Skeletal muscle tissue (tissue), 4 donors: ENCODE results near the gene PUM1. TPM values are rescaled to one million over a fixed set of nuclear protein-coding genes. Genes with fewer than 3 reads are reported as not detected.
A peak's percentile ranks its signal among the peaks of the same experiment; 100 is the strongest.

Experiments
- H3K27ac ChIP-seq: one replicate; pipeline ENCODE4 v1.7.0; 2013; ENCODE audit warnings: mild to moderate bottlenecking, low read depth, low read length, inconsistent platforms
- H3K27me3 ChIP-seq, 3 donors: one replicate each; pipeline ENCODE4 v1.7.0; 2013; ENCODE audit warnings: low read length in 3 of 3; ENCODE audit not compliant: control insufficient read depth in 3 of 3, insufficient read depth in 3 of 3
- H3K36me3 ChIP-seq, 3 donors: one replicate each; pipeline ENCODE4 v1.7.0; 2013; ENCODE audit warnings: low read length in 3 of 3; ENCODE audit not compliant: control insufficient read depth in 3 of 3, insufficient read depth in 3 of 3
- H3K4me1 ChIP-seq, 3 donors: one replicate each; pipeline ENCODE4 v1.7.0; 2013; ENCODE audit warnings: low read length in 3 of 3, mild to moderate bottlenecking in 3 of 3; ENCODE audit not compliant: control insufficient read depth in 3 of 3, insufficient read depth in 3 of 3
- H3K4me3 ChIP-seq, 3 donors: one replicate each; pipeline ENCODE4 v1.7.0; 2013; ENCODE audit warnings: low read length in 3 of 3
- H3K9ac ChIP-seq, 3 donors: one replicate each; pipeline ENCODE4 v1.7.0; 2013; ENCODE audit warnings: low read length in 3 of 3, mild to moderate bottlenecking in 3 of 3, moderate library complexity in 2 of 3, low read depth in 1 of 3
- H3K9me3 ChIP-seq, 3 donors: one replicate each; pipeline ENCODE4 v1.7.0; 2013; ENCODE audit warnings: low read length in 3 of 3; ENCODE audit not compliant: control insufficient read depth in 3 of 3
- total RNA-seq: library from RNA; depleted of rRNA; stranded (reverse); fragments of >200 nt; gene quantifications from one replicate; pipeline ENCODE4 v1.2.3, GENCODE V29; 2014
- donor health status: Osteomylitis.

The PUM1 gene
- 68.9 TPM for total RNA-seq

DNA sequence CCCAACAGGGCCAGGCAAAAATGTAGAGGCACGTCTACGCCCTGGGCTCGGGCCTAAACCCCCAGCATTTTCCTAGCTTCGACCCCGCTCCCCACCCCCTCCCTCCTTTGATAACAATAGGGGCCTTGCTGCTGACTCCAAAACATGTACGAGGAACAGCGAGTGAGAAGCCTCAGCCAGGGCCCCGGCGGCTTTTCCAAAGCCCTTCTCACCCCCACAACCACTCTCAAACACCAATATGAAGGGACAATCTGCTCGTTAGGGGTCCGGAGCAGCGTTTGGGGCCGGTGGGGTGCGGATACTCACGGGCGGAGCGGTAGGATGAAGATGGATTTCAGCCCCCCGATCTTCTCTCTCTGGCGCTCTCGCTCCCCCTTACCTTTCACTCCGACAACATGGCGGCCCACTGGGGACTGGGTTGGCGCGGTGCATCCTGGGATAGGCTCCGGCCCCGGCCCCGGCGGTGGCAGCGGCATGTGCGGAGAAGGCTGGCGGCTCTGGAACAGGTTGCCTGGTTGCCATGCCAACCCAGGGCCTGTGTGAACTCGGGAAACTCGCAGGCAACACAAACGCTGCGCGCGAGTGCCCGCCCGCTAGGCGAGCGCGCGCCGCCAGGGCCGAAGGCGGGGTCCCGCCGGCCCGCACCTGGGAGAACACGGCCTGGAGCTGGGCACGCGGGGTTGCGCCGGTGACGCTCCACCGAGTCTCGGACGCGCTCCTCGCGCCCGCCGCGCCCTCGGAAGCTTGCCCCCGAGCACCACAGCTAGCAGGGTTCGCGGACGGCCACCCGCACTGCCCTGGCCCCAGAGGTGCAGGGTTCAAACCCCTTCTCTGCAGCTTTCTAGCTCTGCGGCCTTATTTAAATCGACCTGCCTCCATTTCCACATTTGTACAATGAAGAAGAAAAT is at the start of gene PUM1:
TSS of gene PUM1 (minus strand) at position 408 of the 908 bp plus-strand sequence. CDS start 6,151 bp downstream, outside the sequence.
- H3K27ac ChIP-seq, result peak within 1 kb of the TSS; percentile 96
- no peaks in the 10 kb centered on the region for H3K27me3 ChIP-seq
- no peaks in the 10 kb centered on the region for H3K9me3 ChIP-seq
- H3K36me3 ChIP-seq, result no peaks in the 10 kb centered on the region
- peaks cover 13 to 26% (median 20%) of the 10 kb centered on the region in 3 donors for H3K4me1 ChIP-seq
- peak within 1 kb of the TSS; percentile 92 to 98 (median 96) for H3K9ac ChIP-seq
- H3K4me3 ChIP-seq, result peak within 1 kb of the TSS; percentile 81 to 88 (median 85)

- no peak overlapping the region for H3K4me3 ChIP-seq
- no peak overlapping the region for H3K27ac ChIP-seq
- H3K27me3 ChIP-seq, result no peaks in the 10 kb centered on the region
- H3K4me1 ChIP-seq, result no peaks in the 10 kb centered on the region
- H3K9me3 ChIP-seq, result no peaks in the 10 kb centered on the region
- no peak overlapping the region for H3K9ac ChIP-seq
- no peaks in the 10 kb centered on the region for H3K36me3 ChIP-seq
These were observed 46.9 kb upstream of the PUM1 start for GRCh38 chr1:31112266-31112935.

GRCh38 chr1:31111290-31111951 is 45.9 kb upstream of the PUM1 start:
- H3K27ac ChIP-seq, result no peak overlapping the region
- no peaks in the 10 kb centered on the region for H3K9me3 ChIP-seq
- H3K4me3 ChIP-seq, result no peak overlapping the region
- no peaks in the 10 kb centered on the region for H3K4me1 ChIP-seq
- no peaks in the 10 kb centered on the region for H3K27me3 ChIP-seq
- no peaks in the 10 kb centered on the region for H3K36me3 ChIP-seq
- H3K9ac ChIP-seq, result no peak overlapping the region

- no peaks in the 10 kb centered on the region for H3K4me1 ChIP-seq
- no peaks in the 10 kb centered on the region for H3K36me3 ChIP-seq
- no peak overlapping the region for H3K4me3 ChIP-seq
- no peak overlapping the region for H3K9ac ChIP-seq
- H3K9me3 ChIP-seq, result no peaks in the 10 kb centered on the region
- no peaks in the 10 kb centered on the region for H3K27me3 ChIP-seq
- no peak overlapping the region for H3K27ac ChIP-seq
These were observed 45.3 kb upstream of the PUM1 start for GRCh38 chr1:31110846-31111245.

DNA sequence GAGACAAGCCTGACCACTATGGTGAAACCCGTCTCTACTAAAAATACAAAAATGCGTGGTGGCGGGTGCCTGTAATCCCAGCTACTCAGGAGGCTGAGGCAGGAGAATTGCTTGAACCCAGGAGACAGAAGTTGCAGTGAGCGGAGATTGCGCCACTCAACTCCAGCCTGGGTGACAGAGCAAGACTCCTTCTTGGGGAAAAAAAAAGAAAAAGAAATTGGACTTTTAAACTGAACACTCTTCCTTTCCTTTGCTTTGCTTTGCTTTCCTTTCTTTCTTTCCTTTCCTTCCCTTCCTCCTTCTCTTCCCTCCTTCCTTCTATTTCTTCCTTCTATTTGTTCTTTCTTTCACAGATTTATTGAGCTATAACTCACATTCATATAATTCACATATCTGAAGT is 43.3 kb upstream of the PUM1 start:
- no peaks in the 10 kb centered on the region for H3K27me3 ChIP-seq
- H3K9ac ChIP-seq, result no peak overlapping the region
- H3K27ac ChIP-seq, result no peak overlapping the region
- H3K4me3 ChIP-seq, result no peak overlapping the region
- no peaks in the 10 kb centered on the region for H3K9me3 ChIP-seq
- H3K36me3 ChIP-seq, result no peaks in the 10 kb centered on the region
- H3K4me1 ChIP-seq, result no peaks in the 10 kb centered on the region

GRCh38 chr1:31105646-31106045 is 40.1 kb upstream of the PUM1 start:
- no peaks in the 10 kb centered on the region for H3K27me3 ChIP-seq
- H3K4me1 ChIP-seq, result peaks cover 6 to 8% (median 7%) of the 10 kb centered on the region in 3 donors
- H3K4me3 ChIP-seq, result no peak overlapping the region
- H3K9me3 ChIP-seq, result no peaks in the 10 kb centered on the region
- H3K9ac ChIP-seq, result no peak overlapping the region
- H3K27ac ChIP-seq, result no peak overlapping the region
- H3K36me3 ChIP-seq, result no peaks in the 10 kb centered on the region

GRCh38 chr1:31102501-31102950 is 37.0 kb upstream of the PUM1 start:
- H3K4me1 ChIP-seq, result peaks cover 6 to 8% (median 7%) of the 10 kb centered on the region in 3 donors
- H3K36me3 ChIP-seq, result no peaks in the 10 kb centered on the region
- no peak overlapping the region for H3K27ac ChIP-seq
- peak overlapping the region in 2 of 3 donors; percentile 4 to 22 for H3K9ac ChIP-seq
- no peaks in the 10 kb centered on the region for H3K9me3 ChIP-seq
- H3K4me3 ChIP-seq, result no peak overlapping the region
- no peaks in the 10 kb centered on the region for H3K27me3 ChIP-seq

- Histone ChIP-seq H3K9ac (no peak overlapping the region), H3K4me3 (no peak overlapping the region), H3K9me3 (no peaks in the 10 kb centered on the region), H3K36me3 (no peaks in the 10 kb centered on the region), H3K27ac (no peak overlapping the region), H3K4me1 (peaks cover 6 to 8% (median 7%) of the 10 kb centered on the region in 3 donors), H3K27me3 (no peaks in the 10 kb centered on the region)
These were observed 35.6 kb upstream of the PUM1 start for GRCh38 chr1:31101147-31101502.

DNA sequence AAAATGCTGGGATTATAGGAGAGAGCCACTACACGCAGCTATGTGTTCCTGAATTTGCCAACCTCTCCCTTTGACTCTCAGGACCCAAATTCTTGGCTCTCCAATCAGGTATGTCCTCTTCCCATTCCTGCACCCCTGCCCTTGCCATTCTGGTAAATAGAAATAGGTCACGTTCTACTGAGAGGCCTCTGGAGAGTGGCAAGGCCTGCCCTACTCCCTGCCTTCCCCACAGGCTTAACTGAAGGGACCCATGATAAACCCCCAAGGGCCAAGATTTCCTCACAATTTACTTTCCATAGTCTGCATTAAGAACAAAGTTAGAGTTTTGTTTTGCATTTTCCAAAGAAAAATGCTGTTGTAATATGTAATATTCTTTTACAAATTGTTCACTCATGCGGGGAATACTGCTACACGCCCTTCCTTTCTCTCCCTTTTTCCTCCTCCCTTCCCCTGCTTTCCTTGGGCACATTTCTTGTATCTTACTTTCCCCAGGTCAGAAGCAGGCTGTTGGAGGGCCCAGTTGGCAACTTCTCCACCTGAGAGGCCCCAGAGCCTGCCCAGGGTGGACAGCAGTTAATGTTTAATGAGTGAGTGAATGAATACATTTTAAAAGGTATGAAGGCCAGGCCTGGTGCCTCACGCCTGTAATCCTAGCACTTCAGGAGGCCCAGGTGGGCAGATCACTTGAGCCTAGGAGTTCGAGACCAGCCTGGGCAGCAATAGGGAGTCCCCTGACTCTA is 33.9 kb upstream of the PUM1 start:
- no peaks in the 10 kb centered on the region for H3K9me3 ChIP-seq
- H3K9ac ChIP-seq, result no peak overlapping the region
- H3K27me3 ChIP-seq, result no peaks in the 10 kb centered on the region
- H3K4me1 ChIP-seq, result peaks cover 6 to 8% (median 7%) of the 10 kb centered on the region in 3 donors
- H3K36me3 ChIP-seq, result no peaks in the 10 kb centered on the region
- H3K4me3 ChIP-seq, result no peak overlapping the region
- H3K27ac ChIP-seq, result no peak overlapping the region
